HG03139 (cell line): Measurements from ENCODE around the gene MOCS1.

Source experiments
- ATAC-seq: cut with Tn5 transposase; IDR thresholded peaks from one replicate; pipeline ENCODE4 v1.9.1; 2021; ENCODE audit not compliant: unreplicated experiment

MOCS1 gene

DNA sequence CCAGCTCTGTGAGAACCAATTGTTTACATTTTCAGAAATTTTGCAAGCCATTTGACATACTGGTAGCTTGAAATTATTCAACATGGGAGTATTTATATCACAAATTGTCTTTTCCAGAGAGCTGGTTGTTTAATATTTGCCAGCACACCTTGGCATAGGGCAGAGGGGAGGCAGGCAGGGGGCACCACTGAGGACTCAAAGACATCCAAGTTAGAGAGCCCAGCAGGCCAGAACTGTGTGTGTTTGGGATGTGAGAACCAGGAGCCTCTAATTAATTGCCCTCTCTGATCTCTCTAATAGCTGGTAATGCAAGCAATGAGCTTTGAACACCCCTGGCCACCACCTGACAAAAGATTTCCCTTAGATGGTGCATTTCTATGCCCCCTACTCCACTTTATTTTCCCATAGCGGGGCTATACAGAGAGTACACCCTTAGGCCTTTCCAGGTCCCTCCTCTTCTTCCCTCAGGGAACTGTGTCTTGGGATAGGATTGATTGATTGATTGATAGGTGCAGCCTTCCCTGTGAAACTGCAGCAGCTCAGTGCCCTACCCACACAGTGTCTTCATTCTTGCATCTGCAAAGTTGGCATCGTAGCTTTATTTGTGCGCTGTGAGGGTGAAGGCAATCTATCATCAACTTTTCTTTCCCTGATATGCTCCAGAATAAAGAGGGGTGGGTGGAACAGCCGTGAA, 29.2 kb downstream of the MOCS1 start:
- no peak for ATAC-seq

DNA sequence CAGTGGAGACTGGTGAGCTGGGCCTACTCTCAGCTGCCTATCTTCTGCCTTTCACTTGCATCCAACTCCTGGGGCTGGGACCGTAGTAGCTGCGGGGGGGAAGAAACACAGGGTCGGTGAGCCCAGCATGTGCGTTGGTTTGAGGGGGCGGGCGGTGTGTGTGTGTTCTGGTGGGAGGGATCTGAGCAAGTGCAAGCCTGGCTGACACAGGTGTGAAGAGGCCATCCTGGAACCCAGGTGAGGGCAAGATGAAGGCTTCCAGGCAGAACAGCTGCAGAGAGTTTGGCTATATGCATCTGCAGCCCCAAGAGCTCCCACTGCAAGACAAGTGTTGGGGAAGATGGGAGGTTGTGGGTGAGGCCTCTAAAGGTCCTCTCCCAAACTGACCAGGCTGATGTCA, 30.6 kb downstream of the MOCS1 start:
- no peak for ATAC-seq

DNA sequence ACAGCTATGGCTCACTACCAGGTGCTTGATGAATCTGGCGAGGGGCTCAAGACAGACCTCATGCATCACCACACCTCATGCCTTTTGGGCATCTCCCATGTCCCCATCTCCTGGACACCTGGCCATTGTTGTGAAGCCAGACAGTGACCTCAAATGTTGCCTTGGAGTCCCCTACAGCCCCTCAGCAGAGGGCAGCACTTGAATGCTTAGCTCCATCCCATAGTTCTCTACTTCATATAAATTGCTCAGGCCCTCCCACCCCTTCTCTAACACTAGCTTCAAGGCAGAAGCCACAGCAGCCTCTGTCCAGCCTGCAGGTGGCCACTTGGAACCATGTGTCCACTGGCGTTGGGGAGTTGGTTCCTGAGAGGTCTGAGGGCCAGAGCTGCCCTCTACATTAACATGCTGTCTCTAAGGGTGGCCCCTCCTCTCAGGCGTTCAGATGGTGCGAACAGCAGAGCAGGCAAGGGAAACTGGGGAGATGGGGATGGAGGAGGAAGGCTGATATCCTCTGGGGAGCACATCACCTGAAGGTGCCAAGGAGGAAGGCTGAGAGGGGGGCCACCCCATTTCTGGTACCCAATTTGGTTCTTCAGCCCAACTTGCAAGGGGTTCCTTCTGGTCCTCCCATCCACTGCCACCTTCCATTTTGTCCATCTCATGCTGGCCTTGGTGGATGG, 31.3 kb downstream of the MOCS1 start:
- ATAC-seq: no peak

- ATAC-seq: no peak
Observed at GRCh38 chr6:39902136-39902535, 32.1 kb downstream of the MOCS1 start.

- ATAC-seq: no peak
Observed at GRCh38 chr6:39901670-39902069, 32.6 kb downstream of the MOCS1 start.

- ATAC-seq: no peak
Observed at GRCh38 chr6:39901116-39901655, 33.1 kb downstream of the MOCS1 start.

DNA sequence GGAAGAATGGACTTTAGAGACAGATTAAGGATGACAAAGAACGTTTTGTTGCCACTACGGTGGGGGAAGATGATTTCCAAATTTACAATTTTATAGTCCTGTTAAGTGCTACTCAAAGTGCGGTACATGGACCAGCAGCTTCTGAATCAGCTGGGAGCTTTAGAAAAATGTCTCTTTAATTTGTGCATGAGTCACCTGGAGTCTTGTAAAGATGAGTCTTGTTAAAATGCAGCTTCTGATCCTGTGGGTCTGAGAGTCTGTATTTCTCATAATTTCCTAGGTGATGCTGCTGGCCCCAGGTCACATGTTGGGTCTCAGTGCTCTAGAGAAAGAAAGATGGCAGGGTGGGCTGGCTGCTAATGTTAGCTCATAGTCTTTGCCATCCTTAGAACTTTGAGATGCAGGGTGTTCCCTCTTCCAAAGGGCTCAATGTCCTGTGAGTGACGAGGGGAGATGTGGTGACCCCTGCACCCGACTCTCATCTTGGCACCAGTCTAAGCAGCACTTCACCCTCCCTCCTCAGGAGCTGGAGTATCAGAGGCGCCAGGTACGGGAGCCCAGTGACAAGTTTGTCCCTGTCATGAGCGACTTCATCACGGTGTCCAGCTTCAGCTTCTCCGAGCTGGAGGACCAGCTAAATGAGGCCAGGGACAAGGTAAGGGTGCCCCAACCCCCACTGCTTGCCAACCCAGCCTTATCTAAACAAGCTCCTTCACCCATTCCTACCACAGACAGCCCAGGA, 34.5 kb downstream of the MOCS1 start:
- no peak for ATAC-seq

DNA sequence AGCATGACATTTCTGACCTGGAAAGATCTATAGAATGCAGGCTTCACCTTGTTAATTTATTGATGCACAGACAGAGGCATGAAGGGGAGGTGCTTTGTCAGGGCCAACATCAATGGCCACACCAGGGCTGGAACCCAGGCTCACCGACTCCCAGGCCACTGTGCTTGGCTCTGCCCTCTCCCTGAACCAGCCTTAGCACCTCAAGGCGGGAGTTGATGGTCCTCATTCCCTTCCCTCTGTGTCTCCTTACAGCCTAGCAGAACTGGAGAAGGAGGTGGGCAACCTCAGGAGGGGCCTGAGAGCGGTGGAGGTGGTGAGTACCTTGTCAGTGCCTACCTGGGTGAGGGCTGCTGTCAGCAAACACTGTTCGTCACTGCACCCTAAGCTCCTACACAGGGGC, 35.6 kb downstream of the MOCS1 start:
- no peak for ATAC-seq

DNA sequence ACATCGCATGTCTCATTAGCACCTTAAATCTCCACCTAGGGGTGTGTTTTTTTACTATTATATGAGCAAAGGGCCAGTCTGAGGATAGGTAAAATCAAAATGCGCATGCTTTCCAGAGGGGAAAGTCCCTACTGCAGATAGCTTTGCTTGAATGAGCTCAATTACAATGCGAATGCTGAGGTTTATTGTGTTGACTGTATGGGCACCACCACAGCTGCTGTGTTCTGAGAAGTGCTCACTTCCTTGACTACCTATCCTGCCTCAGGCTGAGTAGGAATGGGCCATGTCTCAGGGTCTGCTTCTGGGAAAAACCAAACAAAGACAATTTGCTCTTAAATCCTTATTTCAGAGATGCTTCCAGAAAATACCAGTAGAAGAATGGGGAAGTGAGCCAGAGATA, 36.6 kb downstream of the MOCS1 start:
- ATAC-seq: no peak

- ATAC-seq: no peak
Observed at GRCh38 chr6:39896701-39897100, 37.6 kb downstream of the MOCS1 start.

DNA sequence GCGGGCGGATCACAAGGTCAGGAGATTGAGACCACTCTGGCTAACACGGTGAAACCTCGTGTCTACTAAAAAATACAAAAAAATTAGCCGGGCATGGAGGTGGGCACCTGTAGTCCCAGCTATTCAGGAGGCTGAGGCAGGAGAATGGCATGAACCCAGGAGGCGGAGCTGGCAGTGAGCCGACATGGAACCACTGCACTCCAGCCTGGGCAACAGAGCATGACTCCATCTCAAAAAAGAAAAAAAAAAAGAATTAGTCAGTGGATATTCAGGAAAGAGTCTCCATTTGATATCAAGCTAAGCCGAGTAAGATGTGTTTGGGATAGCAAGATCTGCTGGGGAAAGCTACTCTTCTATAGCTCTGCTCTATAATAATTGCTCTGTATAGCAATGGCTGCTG, 41.0 kb downstream of the MOCS1 start:
- no peak for ATAC-seq

- ATAC-seq: no peak
Observed at GRCh38 chr6:39892490-39893129, 41.7 kb downstream of the MOCS1 start.

- no peak for ATAC-seq
Observed at GRCh38 chr6:39891976-39892375, 42.3 kb downstream of the MOCS1 start.

DNA sequence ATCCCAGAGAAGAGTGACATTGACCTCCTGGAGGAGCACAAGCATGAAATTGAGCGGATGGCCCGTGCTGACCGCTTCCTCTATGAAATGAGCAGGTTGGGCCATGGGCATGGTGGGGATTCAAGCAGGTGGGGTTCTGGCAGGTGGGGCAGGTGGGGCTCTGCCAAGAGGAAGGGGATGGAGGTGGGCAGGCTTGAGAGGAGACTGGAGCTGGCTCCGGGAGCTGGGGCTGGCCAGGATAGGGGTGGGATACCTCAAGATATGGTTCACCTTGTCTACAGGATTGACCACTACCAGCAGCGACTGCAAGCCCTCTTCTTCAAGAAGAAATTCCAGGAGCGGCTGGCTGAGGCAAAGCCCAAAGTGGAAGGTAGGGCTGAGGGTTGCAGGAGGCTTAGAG, 42.9 kb downstream of the MOCS1 start:
- ATAC-seq: no peak

GRCh38 chr6:39889229-39889628, 45.0 kb downstream of the MOCS1 start:
- ATAC-seq: no peak

DNA sequence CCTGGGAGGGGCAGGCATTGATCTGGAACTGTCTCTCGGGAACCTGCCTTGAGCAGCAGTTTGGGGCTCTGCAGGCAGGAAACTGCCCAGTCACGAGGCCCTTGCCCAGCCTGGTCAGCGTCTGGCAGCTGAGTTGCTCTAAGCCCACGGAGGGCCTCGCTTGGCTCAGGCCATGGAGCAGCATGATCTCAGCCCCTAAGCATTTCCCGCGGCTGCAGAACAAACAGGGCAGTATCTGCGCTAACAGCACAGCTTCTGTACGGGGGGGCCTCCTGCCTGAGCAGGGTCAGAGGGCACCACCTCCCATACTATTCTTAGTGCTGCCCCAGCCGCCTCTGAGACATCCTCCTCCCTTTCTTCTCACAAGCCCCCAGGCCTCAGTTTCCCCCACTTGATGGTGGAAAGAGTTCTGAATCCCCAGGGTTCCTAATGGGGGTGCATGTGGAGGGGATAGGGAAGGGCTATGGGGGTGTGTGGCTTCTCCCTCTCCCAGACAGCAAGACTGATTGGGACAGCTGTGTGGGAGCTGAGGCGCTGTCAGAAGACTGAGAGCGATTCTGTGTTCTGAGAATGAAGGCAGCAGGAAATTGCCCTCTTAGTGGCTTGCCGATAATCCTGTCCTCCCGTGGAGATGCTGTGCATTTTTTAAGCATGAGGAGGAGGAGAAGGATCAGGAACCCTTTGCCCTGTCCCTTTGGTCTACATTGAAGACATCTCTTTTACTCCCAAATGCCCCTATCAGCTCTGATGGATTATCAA, 46.4 kb downstream of the MOCS1 start:
- no peak for ATAC-seq

DNA sequence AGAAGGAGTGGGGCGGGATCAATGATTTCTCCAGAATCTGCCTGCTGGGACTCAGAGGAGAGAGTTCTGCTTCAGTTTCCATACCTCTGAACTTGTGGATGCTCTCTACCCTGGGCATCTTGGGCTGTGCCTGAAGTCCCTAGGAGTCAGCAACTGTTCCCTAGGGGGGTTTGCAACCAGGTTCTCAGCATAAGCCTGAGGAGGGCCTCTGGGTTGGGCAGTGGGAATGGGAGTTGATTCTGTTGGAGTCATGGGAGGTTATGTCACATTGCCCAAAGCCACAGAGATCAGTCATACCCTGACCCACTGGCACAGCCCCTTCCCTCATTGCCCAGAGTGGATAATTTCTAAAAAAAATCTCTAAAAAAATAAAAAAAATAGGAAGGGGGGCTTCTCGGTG, 47.4 kb downstream of the MOCS1 start:
- no peak for ATAC-seq

DNA sequence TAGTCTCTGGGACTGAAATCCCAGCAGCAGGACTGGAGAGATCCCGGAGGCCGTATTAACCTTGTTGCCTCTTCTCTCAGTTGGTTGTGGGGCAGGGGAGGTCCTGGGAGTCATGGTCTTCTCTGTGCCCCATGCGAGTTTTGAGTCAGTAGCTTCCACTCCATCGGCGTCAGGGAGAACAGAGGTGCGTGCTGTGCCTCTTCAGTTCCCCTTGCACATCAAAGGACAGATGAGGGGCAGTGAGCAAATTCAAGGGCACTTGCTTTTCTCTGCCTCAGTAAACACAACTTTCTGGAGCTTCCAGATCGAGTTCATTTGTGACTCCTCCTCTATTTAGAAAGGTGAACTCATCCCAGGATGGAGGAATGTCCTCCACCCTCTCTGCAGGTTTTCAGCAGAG, 48.6 kb downstream of the MOCS1 start:
- ATAC-seq: no peak

- ATAC-seq: no peak
Observed at GRCh38 chr6:39884696-39885095, 49.6 kb downstream of the MOCS1 start.

DNA sequence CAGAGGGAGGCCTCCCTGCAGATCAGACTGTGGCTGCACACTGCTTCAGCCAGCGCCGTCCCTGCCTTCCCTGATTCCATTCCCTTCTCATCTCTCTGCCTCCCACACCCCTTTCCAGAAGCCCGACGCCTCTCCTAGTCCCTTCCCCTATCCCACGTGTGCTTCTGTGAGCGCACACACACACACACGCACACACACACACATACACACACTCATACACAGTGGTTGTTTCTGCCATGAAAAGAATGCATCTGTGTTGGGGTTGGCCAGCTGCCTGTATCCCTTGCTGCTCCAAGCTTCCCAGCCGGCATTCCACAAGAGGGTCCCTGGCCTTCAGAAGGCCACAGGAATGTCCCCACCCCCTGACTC, 51.7 kb downstream of the MOCS1 start:
- no peak for ATAC-seq
